ENCODE measurements around the gene PRKCD. TPM values are rescaled to one million over a fixed set of nuclear protein-coding genes. Genes with fewer than 3 reads are reported as not detected.

The PRKCD gene
- total RNA-seq, 2 experiments from 2014 or later, result 18.7 to 21.5 TPM

DNA sequence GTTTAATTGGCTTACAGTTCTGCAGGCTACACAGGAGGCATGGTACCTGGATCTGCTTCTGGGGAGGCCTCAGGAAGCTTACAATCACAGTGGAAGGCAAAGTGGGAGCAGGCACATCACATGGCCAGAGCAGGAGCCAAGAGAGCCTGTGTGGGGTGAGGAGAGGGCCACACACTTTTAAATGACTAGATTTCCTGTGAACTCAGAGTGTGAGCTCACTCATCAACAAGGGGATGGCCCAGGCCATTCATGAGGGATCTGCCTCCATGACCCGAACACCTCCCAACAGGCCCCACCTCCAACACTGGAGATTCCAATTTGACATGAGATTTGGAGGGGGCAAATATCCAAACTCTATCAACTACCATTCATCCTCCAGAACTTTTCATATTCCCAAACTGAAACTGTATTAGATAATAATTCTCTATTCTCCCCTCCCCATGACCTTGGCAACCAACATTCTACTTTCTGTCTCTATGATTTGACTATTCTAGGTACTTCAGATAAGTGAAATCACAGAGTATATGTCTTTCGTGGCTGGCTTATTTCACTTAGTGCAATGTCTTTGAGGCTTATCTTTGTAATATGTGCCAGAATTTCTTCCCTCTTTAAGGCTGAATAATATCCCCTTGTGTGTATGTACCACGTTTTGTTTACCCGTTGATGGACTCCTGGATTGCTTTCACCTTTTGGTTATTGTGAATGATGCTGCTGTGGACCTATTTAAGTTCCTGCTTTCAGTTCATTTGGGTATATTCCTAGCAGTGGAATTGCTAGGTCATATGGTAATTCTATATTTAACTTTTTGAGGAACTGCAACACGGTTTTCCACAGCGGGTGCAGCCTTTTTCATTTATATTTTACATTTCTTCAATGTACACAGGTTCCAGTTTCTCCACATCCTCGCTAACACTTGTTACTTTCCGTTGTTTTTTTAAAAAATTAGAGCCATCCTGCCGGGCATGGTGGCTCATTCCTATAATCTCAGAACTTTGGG lies 51.0 kb downstream of the PRKCD start:
- ATAC-seq (peak; percentile 64), DNase-seq (no peak)
- peaks cover 3% of the 10 kb centered on the region for H3K4me1 Mint-ChIP-seq (ENCODE audit: low read depth)
- no peaks in the 10 kb centered on the region for H3K27me3 Mint-ChIP-seq
- ChIA-PET CTCF (interaction anchor here (1.5 kb wide), 1 partner anchor 98 kb away, joined by 4 read pairs; no protein-coding TSS in a partner anchor), POLR2A (interaction anchor here (0.9 kb wide), 1 partner anchor 22 kb away, joined by 3 read pairs; no protein-coding TSS in a partner anchor)
- H3K27ac Mint-ChIP-seq, result no peak overlapping the region
- TF ChIP-seq, protein P1, sequence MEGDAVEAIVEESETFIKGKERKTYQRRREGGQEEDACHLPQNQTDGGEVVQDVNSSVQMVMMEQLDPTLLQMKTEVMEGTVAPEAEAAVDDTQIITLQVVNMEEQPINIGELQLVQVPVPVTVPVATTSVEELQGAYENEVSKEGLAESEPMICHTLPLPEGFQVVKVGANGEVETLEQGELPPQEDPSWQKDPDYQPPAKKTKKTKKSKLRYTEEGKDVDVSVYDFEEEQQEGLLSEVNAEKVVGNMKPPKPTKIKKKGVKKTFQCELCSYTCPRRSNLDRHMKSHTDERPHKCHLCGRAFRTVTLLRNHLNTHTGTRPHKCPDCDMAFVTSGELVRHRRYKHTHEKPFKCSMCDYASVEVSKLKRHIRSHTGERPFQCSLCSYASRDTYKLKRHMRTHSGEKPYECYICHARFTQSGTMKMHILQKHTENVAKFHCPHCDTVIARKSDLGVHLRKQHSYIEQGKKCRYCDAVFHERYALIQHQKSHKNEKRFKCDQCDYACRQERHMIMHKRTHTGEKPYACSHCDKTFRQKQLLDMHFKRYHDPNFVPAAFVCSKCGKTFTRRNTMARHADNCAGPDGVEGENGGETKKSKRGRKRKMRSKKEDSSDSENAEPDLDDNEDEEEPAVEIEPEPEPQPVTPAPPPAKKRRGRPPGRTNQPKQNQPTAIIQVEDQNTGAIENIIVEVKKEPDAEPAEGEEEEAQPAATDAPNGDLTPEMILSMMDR (IDR thresholded peaks at IDR 0.05), result no peak
- intact Hi-C loops (cut with micrococcal nuclease), result no loop called here
- H3K9me3 Mint-ChIP-seq, result peaks cover 11% of the 10 kb centered on the region
- H3K36me3 Mint-ChIP-seq (ENCODE audit: low read depth), result no peaks in the 10 kb centered on the region
- no peak overlapping the region for H3K4me3 Mint-ChIP-seq

DNA sequence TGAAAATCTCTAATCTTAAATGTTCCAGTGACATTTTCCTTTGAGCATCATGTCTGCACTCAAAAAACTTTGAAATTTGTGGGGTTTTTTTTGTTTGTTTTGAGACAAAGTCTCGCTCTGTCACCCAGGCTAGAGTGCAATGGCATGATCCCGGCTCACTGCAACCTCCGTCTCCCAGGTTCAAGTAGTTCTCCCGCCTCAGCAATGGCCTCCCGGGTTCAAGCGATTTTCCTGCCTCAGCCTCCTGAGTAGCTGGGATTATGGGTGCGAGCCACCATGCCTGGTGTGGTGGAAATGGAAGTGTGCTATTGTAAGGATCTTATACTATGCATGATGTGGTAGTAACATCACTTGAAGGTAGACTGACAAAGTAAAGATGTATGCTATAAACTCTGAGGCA lies 52.3 kb downstream of the PRKCD start:
- POLR2A ChIA-PET, result no interaction called here
- ATAC-seq, result no peak
- intact Hi-C loops (cut with micrococcal nuclease), result no loop called here
- CTCF ChIA-PET, result no interaction called here
- DNase-seq, result no peak
- Mint-ChIP-seq H3K27me3 (no peaks in the 10 kb centered on the region), H3K9me3 (peaks cover 3% of the 10 kb centered on the region), H3K27ac (no peak overlapping the region), H3K36me3 (ENCODE audit: low read depth) (no peaks in the 10 kb centered on the region), H3K4me1 (ENCODE audit: low read depth) (peaks cover 3% of the 10 kb centered on the region), H3K4me3 (no peak overlapping the region)
- TF ChIP-seq, protein P1 (IDR thresholded peaks at IDR 0.05), result no peak

DNA sequence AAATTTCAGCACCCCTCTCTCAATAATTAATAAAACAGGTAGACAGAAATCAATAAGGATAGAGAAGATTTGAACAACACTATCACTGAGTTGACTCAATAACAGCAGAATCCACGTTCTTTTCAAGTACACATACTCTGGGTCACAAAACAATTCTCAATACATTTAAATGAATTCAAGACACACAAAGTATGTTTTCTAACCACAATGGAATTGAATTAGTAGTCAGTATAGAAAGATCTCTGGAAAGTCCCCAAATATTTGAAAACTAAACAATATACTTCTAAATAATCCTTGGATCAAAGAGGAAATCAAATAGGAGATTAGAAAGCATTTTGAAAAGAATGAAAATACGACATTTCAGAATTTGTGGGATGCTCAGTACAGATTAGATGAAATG lies 54.8 kb downstream of the PRKCD start:
- no peaks in the 10 kb centered on the region for H3K9me3 Mint-ChIP-seq
- ChIA-PET POLR2A (no interaction called here), CTCF (interaction anchor here (1.9 kb wide), 1 partner anchor 81 kb away, joined by 6 read pairs; no protein-coding TSS in a partner anchor)
- TF ChIP-seq, protein P1 (IDR thresholded peaks at IDR 0.05), result no peak
- H3K4me3 Mint-ChIP-seq, result no peak overlapping the region
- peaks cover 7% of the 10 kb centered on the region for H3K4me1 Mint-ChIP-seq (ENCODE audit: low read depth)
- intact Hi-C loops (cut with micrococcal nuclease), result no loop called here
- no peak for ATAC-seq
- no peaks in the 10 kb centered on the region for H3K36me3 Mint-ChIP-seq (ENCODE audit: low read depth)
- no peaks in the 10 kb centered on the region for H3K27me3 Mint-ChIP-seq
- no peak for DNase-seq
- no peak overlapping the region for H3K27ac Mint-ChIP-seq

DNA sequence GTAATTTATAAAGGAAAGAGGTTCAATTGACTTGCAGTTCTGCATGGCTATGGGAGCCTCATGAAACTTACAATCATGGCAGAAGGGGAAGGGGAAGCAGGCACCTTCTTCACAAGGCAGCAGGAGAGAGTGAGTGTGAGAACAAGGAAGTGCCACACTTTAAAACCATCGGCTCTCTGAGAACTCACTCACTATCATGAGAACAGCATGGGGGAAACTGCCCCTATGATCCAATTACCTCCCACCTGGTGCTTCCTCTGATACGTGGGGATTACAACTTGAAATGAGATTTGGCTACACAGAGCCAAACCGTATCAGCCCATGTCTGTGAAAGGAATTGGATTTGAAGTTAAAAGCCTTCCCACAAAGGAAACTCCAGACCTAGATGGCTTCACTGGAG lies 55.7 kb downstream of the PRKCD start:
- intact Hi-C loops (cut with micrococcal nuclease), result no loop called here
- H3K27me3 Mint-ChIP-seq, result no peaks in the 10 kb centered on the region
- H3K4me3 Mint-ChIP-seq, result no peak overlapping the region
- H3K27ac Mint-ChIP-seq, result no peak overlapping the region
- DNase-seq (no peak), ATAC-seq (no peak)
- H3K36me3 Mint-ChIP-seq (ENCODE audit: low read depth), result no peaks in the 10 kb centered on the region
- ChIA-PET POLR2A (no interaction called here), CTCF (no interaction called here)
- H3K4me1 Mint-ChIP-seq (ENCODE audit: low read depth), result peaks cover 4% of the 10 kb centered on the region
- H3K9me3 Mint-ChIP-seq, result no peaks in the 10 kb centered on the region
- TF ChIP-seq, protein P1 (IDR thresholded peaks at IDR 0.05), result no peak

DNA sequence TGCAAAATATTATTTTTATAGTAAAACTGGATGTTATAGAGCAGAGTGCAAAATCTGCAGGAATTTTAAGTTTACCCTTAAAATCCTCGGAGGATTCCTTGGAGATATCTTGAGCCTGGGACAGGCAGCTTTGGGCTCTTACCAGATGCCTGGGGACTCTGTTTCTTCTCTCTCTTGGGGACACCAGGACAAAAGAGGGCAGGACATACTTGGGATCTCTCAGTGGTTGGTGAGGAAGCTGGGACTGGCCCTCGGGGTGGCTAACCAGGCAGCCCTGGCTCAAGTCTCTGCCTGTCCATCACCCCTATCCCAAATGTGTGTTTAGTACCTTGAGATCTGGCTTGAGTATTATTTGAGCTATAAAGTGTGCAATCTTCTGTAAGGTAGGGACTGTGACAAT lies 56.2 kb downstream of the PRKCD start:
- Mint-ChIP-seq H3K9me3 (no peaks in the 10 kb centered on the region), H3K27ac (no peak overlapping the region), H3K36me3 (ENCODE audit: low read depth) (no peaks in the 10 kb centered on the region), H3K4me1 (ENCODE audit: low read depth) (peaks cover 4% of the 10 kb centered on the region), H3K4me3 (no peak overlapping the region), H3K27me3 (no peaks in the 10 kb centered on the region)
- POLR2A ChIA-PET, result no interaction called here
- intact Hi-C loops (cut with micrococcal nuclease), result no loop called here
- CTCF ChIA-PET, result no interaction called here
- DNase-seq (no peak), ATAC-seq (no peak)
- TF ChIP-seq, protein P1 (IDR thresholded peaks at IDR 0.05), result no peak
